Measurements from ENCODE around the gene TMEM163.

GRCh38 chr2:134739879-134740301 lies 21.1 kb upstream of the TMEM163 start:
- TF ChIP-seq CTCF (IDR thresholded peaks at IDR 0.05): no peak
- no peak for TF ChIP-seq POLR2A (IDR thresholded peaks at IDR 0.05)

Data from body of pancreas (tissue), 4 donors.